HG02759 (cell line): Measurements from ENCODE around the gene STXBP6.

Experiments used
- ATAC-seq: cut with Tn5 transposase; IDR thresholded peaks from one replicate; pipeline ENCODE4 v1.9.1; 2021; ENCODE audit warnings: mild to moderate bottlenecking, moderate library complexity; ENCODE audit not compliant: unreplicated experiment

Gene STXBP6

GRCh38 chr14:25049568-25050268, at the start of gene STXBP6:
Gene STXBP6 (minus strand): TSS chr14:25050147. CDS start chr14:24974818, 75,329 bp downstream.
- peak; percentile 82 for ATAC-seq

- ATAC-seq: no peak
Measured at GRCh38 chr14:25097120-25097519, 47.2 kb upstream of the STXBP6 start.

GRCh38 chr14:25095736-25096437, 45.9 kb upstream of the STXBP6 start:
- no peak for ATAC-seq

GRCh38 chr14:25094171-25094907, 44.4 kb upstream of the STXBP6 start:
- no peak for ATAC-seq

GRCh38 chr14:25092258-25092740, 42.4 kb upstream of the STXBP6 start:
- no peak for ATAC-seq

- ATAC-seq: no peak
Measured at GRCh38 chr14:25090716-25091454, 40.9 kb upstream of the STXBP6 start.

GRCh38 chr14:25090256-25090655, 40.3 kb upstream of the STXBP6 start:
- ATAC-seq: no peak

- ATAC-seq: no peak
Measured at GRCh38 chr14:25089496-25089895, 39.5 kb upstream of the STXBP6 start.

GRCh38 chr14:25086821-25087396, 37.0 kb upstream of the STXBP6 start:
- no peak for ATAC-seq

GRCh38 chr14:25086081-25086480, 36.1 kb upstream of the STXBP6 start:
- ATAC-seq: no peak

GRCh38 chr14:25080682-25081081, 30.7 kb upstream of the STXBP6 start:
- no peak for ATAC-seq

GRCh38 chr14:25079311-25079710, 29.4 kb upstream of the STXBP6 start:
- ATAC-seq: no peak

GRCh38 chr14:25074099-25074685, 24.2 kb upstream of the STXBP6 start:
- no peak for ATAC-seq

- ATAC-seq: no peak
Measured at GRCh38 chr14:25069879-25070278, 19.9 kb upstream of the STXBP6 start.

- no peak for ATAC-seq
Measured at GRCh38 chr14:25067600-25067999, 17.7 kb upstream of the STXBP6 start.

GRCh38 chr14:25062022-25062321, 12.0 kb upstream of the STXBP6 start:
- ATAC-seq: no peak

GRCh38 chr14:25056688-25057078, 6.7 kb upstream of the STXBP6 start:
- no peak for ATAC-seq

- no peak for ATAC-seq
Measured at GRCh38 chr14:25055992-25056687, 6.2 kb upstream of the STXBP6 start.

- no peak for ATAC-seq
Measured at GRCh38 chr14:25055005-25055404, 5.1 kb upstream of the STXBP6 start.

- no peak for ATAC-seq
Measured at GRCh38 chr14:25053585-25053984, 3.6 kb upstream of the STXBP6 start.
